Naive thymus-derived CD4-positive, alpha-beta T cell (primary cell): ENCODE measurements around the gene CHTF18. TPM values are rescaled to one million over a fixed set of nuclear protein-coding genes. Genes with fewer than 3 reads are reported as not detected.
"Not testable (repeated sequence)": the region's sequence is repeated elsewhere in the genome, so short reads cannot be mapped to it uniquely, and the experiment has no call there.

Experiments
- ATAC-seq: fragments of 150-1000 bp; cut with Tn5 transposase; 2 replicates; pipeline ENCODE4 v1.10.0; 2021; ENCODE audit warnings: mild to moderate bottlenecking, moderate library complexity
- CTCF ChIA-PET: fragments of 350-600 bp; sonication (Branson Sonifier 250); formaldehyde crosslinking; loops from one replicate; lab custom pipeline; 2021; ENCODE audit warnings: antibody characterized with exemption; lab: Charles Lee
- POLR2A ChIA-PET: fragments of 350-600 bp; sonication (Branson Sonifier 250); formaldehyde crosslinking; loops from one replicate; lab custom pipeline; 2021; ENCODE audit warnings: antibody characterized with exemption, inconsistent platforms; lab: Charles Lee
- DNase-seq, 9 donors: peaks; one replicate each; pipeline versions ENCODE4 v3.0.0 to v3.0.0-alpha.2; 2020 to 2022; ENCODE audit warnings: mixed read lengths in 1 of 9
- H3K27ac ChIP-seq: one replicate; pipeline ENCODE4 v1.7.0; 2013; ENCODE audit warnings: mild to moderate bottlenecking, low read depth, low read length, moderate library complexity
- H3K27me3 ChIP-seq, 2 donors: one replicate each; pipeline ENCODE4 v1.7.0; 2013; ENCODE audit warnings: low read length in 2 of 2, mild to moderate bottlenecking in 2 of 2, moderate library complexity in 2 of 2; ENCODE audit not compliant: control insufficient read depth in 2 of 2, insufficient read depth in 2 of 2
- H3K36me3 ChIP-seq, 3 experiments: 1 replicate in 2 of 3; 2 replicates in 1 of 3; pipeline ENCODE4 v1.7.0; 2013; ENCODE audit warnings: low read length in 3 of 3, mild to moderate bottlenecking in 3 of 3, moderate library complexity in 1 of 3; ENCODE audit not compliant: insufficient read depth in 3 of 3, control insufficient read depth in 2 of 3
- H3K4me1 ChIP-seq, 2 donors: one replicate each; pipeline ENCODE4 v1.7.0; 2013; ENCODE audit warnings: low read length in 2 of 2, mild to moderate bottlenecking in 2 of 2, moderate library complexity in 1 of 2; ENCODE audit not compliant: control insufficient read depth in 2 of 2, insufficient read depth in 2 of 2
- H3K4me3 ChIP-seq: 2 replicates; pipeline ENCODE4 v1.7.0; 2013; ENCODE audit warnings: mild to moderate bottlenecking, low read length
- H3K9me3 ChIP-seq, 3 experiments: 1 replicate in 2 of 3; 2 replicates in 1 of 3; pipeline ENCODE4 v1.7.0; 2013; ENCODE audit warnings: low read length in 3 of 3; ENCODE audit not compliant: control insufficient read depth in 2 of 3
- H3K27ac Mint-ChIP-seq, 9 donors: one replicate each; pipeline ENCODE4 v1.8.0; 2020 to 2022; ENCODE audit warnings: mixed read lengths in 9 of 9, mild to moderate bottlenecking in 8 of 9, moderate library complexity in 5 of 9, inconsistent platforms in 2 of 9
- H3K27me3 Mint-ChIP-seq, 5 donors: one replicate each; pipeline ENCODE4 v1.8.0; 2021 to 2022; ENCODE audit warnings: mixed read lengths in 5 of 5, mild to moderate bottlenecking in 1 of 5
- H3K36me3 Mint-ChIP-seq, 5 donors: one replicate each; pipeline ENCODE4 v1.8.0; 2020 to 2022; ENCODE audit warnings: mixed read lengths in 5 of 5, mild to moderate bottlenecking in 3 of 5, inconsistent platforms in 1 of 5
- H3K4me1 Mint-ChIP-seq, 7 donors: one replicate each; pipeline ENCODE4 v1.8.0; 2020 to 2022; ENCODE audit warnings: mixed read lengths in 7 of 7, mild to moderate bottlenecking in 3 of 7, inconsistent platforms in 1 of 7
- H3K4me3 Mint-ChIP-seq, 10 donors: one replicate each; pipeline ENCODE4 v1.8.0; 2020 to 2022; ENCODE audit warnings: mild to moderate bottlenecking in 10 of 10, mixed read lengths in 10 of 10, moderate library complexity in 6 of 10, inconsistent platforms in 2 of 10
- H3K9me3 Mint-ChIP-seq, 11 donors: one replicate each; pipeline ENCODE4 v1.8.0; 2020 to 2022; ENCODE audit warnings: mixed read lengths in 11 of 11, mild to moderate bottlenecking in 4 of 11, inconsistent platforms in 1 of 11, moderate library complexity in 1 of 11
- intact Hi-C, 2 donors: fragments of 100-400 bp; cut with micrococcal nuclease; formaldehyde crosslinking; loops; one replicate each; pipeline ENCODE4 v1.15.1; 2023
- polyA plus RNA-seq, 2 donors: library from polyadenylated mRNA; unstranded; fragments of 300-500 nt; fragmentation: Illumina TruSeq; gene quantifications; one replicate each; pipeline ENCODE4 v1.2.3, GENCODE V29; 2021
- total RNA-seq, 6 experiments: library from RNA in 5 of 6; stranded (reverse) in 5 of 6; gene quantifications; 1 replicate in 5 of 6; 2 replicates in 1 of 6; pipeline ENCODE4 v1.2.3 and lab custom pipeline; 2021 to 2026

CHTF18 gene
- total and polyA plus RNA-seq, 7 experiments from 2014 or later, result 4.5 to 74.8 (median 36.2) TPM

DNA sequence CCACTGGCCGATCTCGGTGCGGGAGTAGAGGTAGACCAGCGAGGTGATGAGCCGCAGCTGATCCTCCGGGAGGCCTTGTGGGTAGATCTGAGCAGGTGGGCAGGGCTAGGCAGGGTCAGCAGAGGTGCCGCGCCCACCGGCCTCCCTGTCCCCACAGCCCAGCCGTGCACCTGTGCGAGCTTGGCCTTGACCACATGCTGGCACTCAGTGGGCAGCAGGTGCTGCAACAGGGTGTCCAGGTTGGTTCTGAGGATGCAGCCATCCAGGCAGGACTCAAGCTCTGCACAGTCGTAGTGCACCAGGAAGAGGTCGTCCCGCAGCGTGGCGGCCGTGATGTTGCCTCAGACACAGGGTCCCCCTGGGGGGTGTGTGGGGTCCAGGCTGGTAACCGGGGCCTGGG is 15.5 kb upstream of the CHTF18 start:
- H3K27me3 Mint-ChIP-seq, result peaks cover 0 to 3% (median 0%) of the 10 kb centered on the region in 5 donors
- POLR2A ChIA-PET, result no interaction called here
- no peaks in the 10 kb centered on the region for H3K36me3 Mint-ChIP-seq
- no peaks in the 10 kb centered on the region for H3K9me3 Mint-ChIP-seq
- Histone ChIP-seq H3K27ac (no peak overlapping the region), H3K9me3 (no peaks in the 10 kb centered on the region), H3K27me3 (no peaks in the 10 kb centered on the region), H3K4me3 (no peak overlapping the region), H3K4me1 (no peaks in the 10 kb centered on the region), H3K36me3 (no peaks in the 10 kb centered on the region)
- H3K4me1 Mint-ChIP-seq, result peaks cover 0 to 2% (median 0%) of the 10 kb centered on the region in 7 donors
- no peak overlapping the region for H3K27ac Mint-ChIP-seq
- DNase-seq (no peak), ATAC-seq (no peak)
- CTCF ChIA-PET, result no interaction called here
- H3K4me3 Mint-ChIP-seq, result no peak overlapping the region
- intact Hi-C loops, result no loop called here

DNA sequence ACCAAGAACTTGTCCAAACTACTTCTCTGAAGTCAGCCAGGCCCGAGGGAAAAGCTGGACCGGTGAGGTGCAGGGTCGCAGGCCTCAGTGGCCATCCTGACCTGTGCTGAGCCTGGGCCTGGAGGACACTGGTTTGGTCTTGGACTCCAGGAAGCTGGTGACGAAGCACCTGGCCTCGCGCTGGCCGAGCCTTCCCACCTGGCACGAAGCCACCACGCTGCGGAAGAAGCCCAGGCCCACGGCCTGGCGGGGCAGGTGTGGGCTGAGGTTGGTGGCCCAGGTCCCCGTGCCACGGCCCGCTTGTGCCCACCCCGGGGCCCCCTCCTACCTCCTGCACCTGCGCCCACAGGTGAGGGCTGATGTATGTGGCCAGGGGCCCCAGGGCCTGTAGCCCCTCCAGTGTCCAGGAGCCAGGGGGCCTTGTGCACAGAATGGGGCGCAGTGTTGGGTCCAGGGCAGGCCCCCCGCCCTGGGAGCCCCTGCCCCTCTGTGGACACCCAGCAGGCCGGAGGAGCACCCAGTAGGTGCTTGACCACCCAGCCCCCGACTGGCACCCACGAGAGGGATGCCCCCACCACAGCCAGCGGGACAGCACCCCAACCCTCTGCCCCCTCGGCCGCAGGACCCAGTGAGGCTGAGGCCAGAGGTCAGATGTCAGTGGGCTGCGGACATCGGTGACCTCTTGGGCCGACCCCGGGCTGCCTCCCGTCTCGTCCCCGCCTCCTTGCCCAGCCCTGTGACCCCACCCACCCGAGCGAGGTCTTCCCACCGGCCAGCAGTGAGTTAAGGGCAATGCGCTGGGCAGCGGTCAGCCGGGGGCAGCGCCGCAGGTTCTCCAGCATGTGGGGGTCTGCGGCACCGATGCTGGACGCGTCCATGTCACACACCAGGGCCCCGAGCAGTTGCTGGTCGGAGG is 14.1 kb upstream of the CHTF18 start:
- Histone ChIP-seq H3K9me3 (no peaks in the 10 kb centered on the region), H3K4me3 (no peak overlapping the region), H3K27me3 (no peaks in the 10 kb centered on the region), H3K27ac (no peak overlapping the region), H3K36me3 (no peaks in the 10 kb centered on the region), H3K4me1 (no peaks in the 10 kb centered on the region)
- no peak for DNase-seq
- intact Hi-C loops, result no loop called here
- Mint-ChIP-seq H3K27me3 (peaks cover 0 to 3% (median 0%) of the 10 kb centered on the region in 5 donors), H3K4me3 (no peak overlapping the region), H3K27ac (no peak overlapping the region), H3K36me3 (no peaks in the 10 kb centered on the region), H3K9me3 (no peaks in the 10 kb centered on the region), H3K4me1 (peaks cover 0 to 2% (median 0%) of the 10 kb centered on the region in 7 donors)
- POLR2A ChIA-PET, result no interaction called here
- CTCF ChIA-PET, result no interaction called here
- ATAC-seq, result no peak

- ATAC-seq (no peak), DNase-seq (no peak)
- Mint-ChIP-seq H3K4me3 (no peak overlapping the region), H3K27me3 (no peaks in the 10 kb centered on the region), H3K36me3 (no peaks in the 10 kb centered on the region), H3K9me3 (no peaks in the 10 kb centered on the region), H3K4me1 (peaks cover 0 to 2% (median 0%) of the 10 kb centered on the region in 7 donors), H3K27ac (no peak overlapping the region)
- H3K27me3 ChIP-seq, result no peaks in the 10 kb centered on the region
- CTCF ChIA-PET, result no interaction called here
- no peak overlapping the region for H3K27ac ChIP-seq
- H3K36me3 ChIP-seq, result no peaks in the 10 kb centered on the region
- intact Hi-C loops, result no loop called here
- H3K4me3 ChIP-seq, result no peak overlapping the region
- no peaks in the 10 kb centered on the region for H3K4me1 ChIP-seq
- H3K9me3 ChIP-seq, result no peaks in the 10 kb centered on the region
- POLR2A ChIA-PET, result interaction anchor here (0.9 kb wide), 1 partner anchor 8 kb away, joined by 3 read pairs; no protein-coding TSS in a partner anchor
Observed at GRCh38 chr16:775236-775796, 13.1 kb upstream of the CHTF18 start.

DNA sequence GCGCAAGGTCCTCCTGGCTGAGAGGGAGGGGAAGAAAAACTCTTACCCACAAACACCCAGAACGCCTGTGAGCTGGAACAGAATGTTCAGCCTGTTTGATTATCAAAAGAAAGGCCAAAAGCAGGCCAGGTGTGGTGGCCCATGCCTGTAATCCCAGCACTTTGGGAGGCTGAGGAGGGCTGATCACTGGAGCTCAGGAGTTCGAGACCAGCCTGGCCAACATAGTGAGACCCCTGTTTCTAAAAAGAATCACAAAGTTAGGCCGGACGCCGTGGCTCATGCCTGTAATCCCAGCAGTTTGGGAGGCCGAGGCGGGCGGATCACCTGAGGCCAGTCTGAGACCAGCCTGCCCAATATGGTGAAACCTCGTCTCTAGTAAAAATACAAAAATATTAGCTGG is 12.1 kb upstream of the CHTF18 start:
- intact Hi-C loops, CTCF ChIA-PET: not testable (repeated sequence)
- POLR2A ChIA-PET, result interaction anchor here (0.9 kb wide), 1 partner anchor 7 kb away, joined by 3 read pairs; no protein-coding TSS in a partner anchor

GRCh38 chr16:776824-777223 is 11.6 kb upstream of the CHTF18 start:
- DNase-seq (no peak), ATAC-seq (no peak)
- H3K4me1 Mint-ChIP-seq, result peaks cover 0 to 2% (median 0%) of the 10 kb centered on the region in 7 donors
- H3K4me3 ChIP-seq, result no peak overlapping the region
- no peaks in the 10 kb centered on the region for H3K4me1 ChIP-seq
- no peak overlapping the region for H3K27ac ChIP-seq
- no peaks in the 10 kb centered on the region for H3K36me3 ChIP-seq
- intact Hi-C loops, result no loop called here
- H3K9me3 ChIP-seq, result no peaks in the 10 kb centered on the region
- no peak overlapping the region for H3K27ac Mint-ChIP-seq
- H3K9me3 Mint-ChIP-seq, result no peaks in the 10 kb centered on the region
- POLR2A ChIA-PET, result interaction anchor here (0.7 kb wide), 1 partner anchor 53 kb away, joined by 4 read pairs; no protein-coding TSS in a partner anchor
- no peak overlapping the region for H3K4me3 Mint-ChIP-seq
- CTCF ChIA-PET, result no interaction called here
- no peaks in the 10 kb centered on the region for H3K36me3 Mint-ChIP-seq
- no peaks in the 10 kb centered on the region for H3K27me3 Mint-ChIP-seq
- no peaks in the 10 kb centered on the region for H3K27me3 ChIP-seq

More for the DNA sequence above, 12.1 kb upstream of the CHTF18 start:
- H3K4me1 ChIP-seq, H3K4me3 ChIP-seq, H3K36me3 Mint-ChIP-seq, DNase-seq, H3K27ac ChIP-seq, H3K9me3 ChIP-seq, ATAC-seq, H3K27me3 ChIP-seq, H3K4me1 Mint-ChIP-seq, H3K4me3 Mint-ChIP-seq, H3K27ac Mint-ChIP-seq, H3K27me3 Mint-ChIP-seq, H3K9me3 Mint-ChIP-seq, H3K36me3 ChIP-seq: not testable (repeated sequence)

DNA sequence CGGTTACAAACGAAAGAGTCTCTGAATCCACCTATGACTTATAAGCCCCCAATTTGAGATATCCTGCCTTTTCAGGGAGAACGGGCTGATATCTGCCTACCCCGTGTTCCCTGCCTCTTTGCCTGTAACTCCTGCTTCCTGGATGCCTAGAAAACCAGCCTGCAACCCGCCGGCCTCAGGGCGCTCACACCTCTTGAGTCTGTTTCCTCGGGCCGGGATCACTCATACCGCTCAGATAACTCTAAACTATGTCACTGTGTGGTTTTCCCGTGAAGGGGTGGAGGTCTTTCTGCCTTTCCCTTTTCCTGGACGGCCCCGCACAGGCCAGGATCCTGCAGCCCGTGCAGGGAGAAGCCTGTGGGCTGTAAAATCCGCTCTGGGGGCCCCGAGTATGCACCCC is 10.6 kb upstream of the CHTF18 start:
- no peaks in the 10 kb centered on the region for H3K27me3 Mint-ChIP-seq
- no peak overlapping the region for H3K4me3 ChIP-seq
- no peaks in the 10 kb centered on the region for H3K36me3 Mint-ChIP-seq
- no peaks in the 10 kb centered on the region for H3K27me3 ChIP-seq
- no peaks in the 10 kb centered on the region for H3K36me3 ChIP-seq
- no peaks in the 10 kb centered on the region for H3K4me1 ChIP-seq
- no peak for ATAC-seq
- no peaks in the 10 kb centered on the region for H3K9me3 Mint-ChIP-seq
- DNase-seq, result no peak
- intact Hi-C loops, result no loop called here
- no peak overlapping the region for H3K27ac ChIP-seq
- H3K9me3 ChIP-seq, result no peaks in the 10 kb centered on the region
- H3K27ac Mint-ChIP-seq, result no peak overlapping the region
- peaks cover 0 to 2% (median 0%) of the 10 kb centered on the region in 7 donors for H3K4me1 Mint-ChIP-seq
- ChIA-PET CTCF (no interaction called here), POLR2A (no interaction called here)
- no peak overlapping the region for H3K4me3 Mint-ChIP-seq
